Kidney (tissue), 14 donors: ENCODE measurements around the gene CUEDC1. TPM values are rescaled to one million over a fixed set of nuclear protein-coding genes. Genes with fewer than 3 reads are reported as not detected.
A peak's percentile ranks its signal among the peaks of the same experiment; 100 is the strongest.

Experiments used
- DNase-seq, 5 donors: peaks; one replicate each; pipeline ENCODE4 v3.0.0-alpha.2; 2013 to 2020
- FAIRE-seq: peaks from 2 replicates; lab custom pipeline; 2012; peaks lifted over from hg19 to GRCh38; lab: Jason Lieb, UNC
- H3K27ac ChIP-seq, 2 donors: one replicate each; pipeline ENCODE4 v1.7.0; 2013; ENCODE audit warnings: low read depth in 2 of 2, low read length in 2 of 2, inconsistent platforms in 1 of 2
- H3K27me3 ChIP-seq: one replicate; pipeline ENCODE4 v1.7.1; 2013; ENCODE audit warnings: low read length, inconsistent platforms; ENCODE audit not compliant: control insufficient read depth, insufficient read depth
- H3K36me3 ChIP-seq, 3 donors: one replicate each; pipeline versions ENCODE4 v1.7.0 to v1.7.1; 2013; ENCODE audit warnings: low read length in 3 of 3, control low read depth in 1 of 3, inconsistent platforms in 1 of 3; ENCODE audit not compliant: insufficient read depth in 3 of 3, control insufficient read depth in 2 of 3
- H3K4me1 ChIP-seq, 3 donors: one replicate each; pipeline versions ENCODE4 v1.7.0 to v1.7.1; 2013; ENCODE audit warnings: low read length in 3 of 3, inconsistent platforms in 1 of 3, low read depth in 1 of 3; ENCODE audit not compliant: control insufficient read depth in 2 of 3, insufficient read depth in 2 of 3
- H3K4me3 ChIP-seq, 3 donors: one replicate each; pipeline versions ENCODE4 v1.7.0 to v1.8.1; 2013; ENCODE audit warnings: low read length in 3 of 3, control low read depth in 1 of 3, inconsistent platforms in 1 of 3
- H3K9ac ChIP-seq, 3 donors: one replicate each; pipeline versions ENCODE4 v1.7.0 to v1.7.1; 2013; ENCODE audit warnings: low read length in 3 of 3, control low read depth in 1 of 3, inconsistent platforms in 1 of 3
- H3K9me3 ChIP-seq, 3 donors: one replicate each; pipeline versions ENCODE4 v1.7.0 to v1.7.1; 2013; ENCODE audit warnings: low read length in 3 of 3, control low read depth in 1 of 3, inconsistent platforms in 1 of 3; ENCODE audit not compliant: control insufficient read depth in 2 of 3, insufficient read depth in 1 of 3
- CTCF ChIP-seq: IDR thresholded peaks from 3 replicates; pipeline ENCODE4 v1.5.1; 2012; ENCODE audit warnings: mild to moderate bottlenecking, moderate library complexity, borderline replicate concordance; ENCODE audit not compliant: insufficient read depth; ENCODE audit errors: extremely low read depth
- intact Hi-C: fragments of 100-400 bp; cut with DNase I; formaldehyde crosslinking; loops from one replicate; pipeline ENCODE4 v1.11.1; 2022
- polyA plus RNA-seq: library from polyadenylated mRNA; stranded (reverse); fragments of 350-450 nt; fragmentation: Illumina TruSeq; extraction: RNeasy Lipid Tissue Mini Kit (QIAGEN cat#74804); gene quantifications from one replicate; pipeline ENCODE4 v1.2.3, GENCODE V29; 2014; ENCODE audit warnings: low read depth, low replicate concordance; ENCODE audit not compliant: insufficient read depth
- total RNA-seq: library from RNA; stranded (reverse); fragmentation: NEBNext Ultra II Directional; extraction: Animal tissue kit (Norgen Biotek cat#: 25700); gene quantifications from one replicate; pipeline ENCODE4 v1.2.1, GENCODE V29; 2021
- donor health status: control.
- donor health status: control.
- donor health status: control.
- donor health status: control.
- donor health status: control.
- donor health status: DM: yes; HTN: yes; CAD: no.
- donor health status: Normal renal cell carcinoma (clear cell type).

The CUEDC1 gene
- total and polyA plus RNA-seq, 2 donors from 2014 or later = 33.0 to 52.3 TPM

- FAIRE-seq (no peak), DNase-seq (no peak)
- H3K36me3 ChIP-seq = peaks cover 0 to 7% (median 5%) of the 10 kb centered on the region in 3 donors
- no peak overlapping the region for H3K27ac ChIP-seq
- H3K9me3 ChIP-seq = no peaks in the 10 kb centered on the region
- intact Hi-C loops = no loop called here
- H3K4me1 ChIP-seq = peaks cover 0 to 27% (median 25%) of the 10 kb centered on the region in 3 donors
- H3K4me3 ChIP-seq = no peak overlapping the region
- no peaks in the 10 kb centered on the region for H3K27me3 ChIP-seq
- H3K9ac ChIP-seq = no peak overlapping the region
- no peak for TF ChIP-seq CTCF
Measured at GRCh38 chr17:57887161-57887560, 68.1 kb downstream of the CUEDC1 start.

- H3K9me3 ChIP-seq = no peaks in the 10 kb centered on the region
- intact Hi-C loops = no loop called here
- H3K36me3 ChIP-seq = peaks cover 0 to 7% (median 5%) of the 10 kb centered on the region in 3 donors
- H3K27ac ChIP-seq = no peak overlapping the region
- H3K4me1 ChIP-seq = peaks cover 0 to 24% (median 16%) of the 10 kb centered on the region in 3 donors
- no peak for TF ChIP-seq CTCF
- no peak overlapping the region for H3K4me3 ChIP-seq
- H3K27me3 ChIP-seq = no peaks in the 10 kb centered on the region
- no peak overlapping the region for H3K9ac ChIP-seq
- DNase-seq = no peak
- FAIRE-seq = no peak
Measured at GRCh38 chr17:57886020-57886419, 69.2 kb downstream of the CUEDC1 start.

GRCh38 chr17:57885148-57885915 lies 69.9 kb downstream of the CUEDC1 start:
- intact Hi-C loops = no loop called here
- Histone ChIP-seq H3K27ac (no peak overlapping the region), H3K27me3 (no peaks in the 10 kb centered on the region), H3K9me3 (no peaks in the 10 kb centered on the region), H3K9ac (no peak overlapping the region), H3K4me1 (peaks cover 0 to 20% (median 9%) of the 10 kb centered on the region in 3 donors), H3K4me3 (no peak overlapping the region), H3K36me3 (peaks cover 0 to 7% (median 5%) of the 10 kb centered on the region in 3 donors)
- FAIRE-seq = no peak
- peak in 1 of 5 donors; percentile 73 for DNase-seq
- TF ChIP-seq CTCF = no peak
